Suprapubic skin (tissue), 4 donors: ENCODE data around the gene SPECC1. TPM values are rescaled to one million over a fixed set of nuclear protein-coding genes. Genes with fewer than 3 reads are reported as not detected.
"Not testable (repeated sequence)": the region's sequence is repeated elsewhere in the genome, so short reads cannot be mapped to it uniquely, and the experiment has no call there.

ENCODE experiments used
- DNase-seq, 2 donors: peaks; one replicate each; pipeline ENCODE4 v3.0.0-alpha.2; 2019; ENCODE audit warnings: low spot score in 2 of 2
- H3K27ac ChIP-seq: fragments of 200-600 bp; sonication (generic); one replicate; pipeline ENCODE4 v1.5.1; 2019
- H3K27me3 ChIP-seq: fragments of 200-600 bp; sonication (generic); one replicate; pipeline ENCODE4 v1.5.1; 2019
- H3K36me3 ChIP-seq: fragments of 200-600 bp; sonication (generic); one replicate; pipeline ENCODE4 v1.5.1; 2019
- H3K4me1 ChIP-seq: fragments of 200-600 bp; sonication (generic); one replicate; pipeline ENCODE4 v1.5.1; 2019
- H3K4me3 ChIP-seq: fragments of 200-600 bp; sonication (generic); one replicate; pipeline ENCODE4 v1.5.1; 2019; ENCODE audit warnings: mild to moderate bottlenecking
- H3K9me3 ChIP-seq: fragments of 200-600 bp; sonication (generic); one replicate; pipeline ENCODE4 v1.5.1; 2019
- CTCF ChIP-seq, 2 donors: fragments of 200-600 bp in 1 of 2; fragments of 450-650 bp in 1 of 2; sonication (generic) in 1 of 2; IDR thresholded peaks; one replicate each; pipeline ENCODE4 v1.5.1; 2016 to 2019; ENCODE audit warnings: antibody characterized with exemption in 2 of 2, mild to moderate bottlenecking in 1 of 2, moderate library complexity in 1 of 2
- EP300 ChIP-seq: sonication (generic); formaldehyde crosslinking; IDR thresholded peaks from one replicate; pipeline ENCODE4 v1.6.1; 2017; ENCODE audit warnings: antibody characterized with exemption
- POLR2A ChIP-seq, 2 donors: fragments of 450-650 bp; IDR thresholded peaks; one replicate each; pipeline ENCODE4 v1.6.1; 2017; ENCODE audit warnings: antibody characterized with exemption in 2 of 2, mild to moderate bottlenecking in 2 of 2, moderate library complexity in 2 of 2
- POLR2AphosphoS5 ChIP-seq, 3 donors: sonication (generic); formaldehyde crosslinking; IDR thresholded peaks; one replicate each; pipeline ENCODE4 v1.6.1; 2017; ENCODE audit warnings: antibody characterized with exemption in 3 of 3
- WGBS: methylation state at CpG from one replicate; pipeline ENCODE4 v1.1.5; 2018; 5-methylcytosine and 5-hydroxymethylcytosine counted together
- total RNA-seq, 4 donors: library from RNA; depleted of rRNA; stranded (reverse); fragments of >200 nt; gene quantifications; one replicate each; pipeline ENCODE4 v1.1.0, GENCODE V29; 2016

SPECC1 gene
- total RNA-seq, 4 donors from 2014 or later = 12.2 to 18.1 (median 16.4) TPM

- DNase-seq = no peak
- TF ChIP-seq POLR2AphosphoS5 (IDR thresholded peaks at IDR 0.05) (no peak), CTCF (IDR thresholded peaks at IDR 0.05) (no peak)
- Histone ChIP-seq H3K4me3 (no peak overlapping the region), H3K4me1 (peaks cover 6% of the 10 kb centered on the region), H3K9me3 (no peaks in the 10 kb centered on the region), H3K36me3 (no peaks in the 10 kb centered on the region), H3K27me3 (no peaks in the 10 kb centered on the region), H3K27ac (no peak overlapping the region)
- WGBS = 58% methylated on average over 3 of the region's 3 CpGs
Observed at GRCh38 chr17:20223808-20224328, 214.7 kb downstream of the SPECC1 start.

- Histone ChIP-seq H3K36me3 (no peaks in the 10 kb centered on the region), H3K9me3 (no peaks in the 10 kb centered on the region), H3K4me1 (peaks cover 6% of the 10 kb centered on the region), H3K27ac (no peak overlapping the region), H3K4me3 (no peak overlapping the region), H3K27me3 (no peaks in the 10 kb centered on the region)
- TF ChIP-seq CTCF (IDR thresholded peaks at IDR 0.05) (no peak), EP300 (no peak), POLR2A (IDR thresholded peaks at IDR 0.05) (no peak), POLR2AphosphoS5 (IDR thresholded peaks at IDR 0.05) (no peak)
- DNase-seq = no peak
- 44% methylated on average over 3 of the region's 3 CpGs for WGBS
Observed at GRCh38 chr17:20224379-20224778, 215.2 kb downstream of the SPECC1 start.

GRCh38 chr17:20225162-20226115, 216.3 kb downstream of the SPECC1 start:
- 46% methylated on average over 6 of the region's 7 CpGs for WGBS
- no peak overlapping the region for H3K4me3 ChIP-seq
- no peaks in the 10 kb centered on the region for H3K9me3 ChIP-seq
- no peaks in the 10 kb centered on the region for H3K36me3 ChIP-seq
- H3K27ac ChIP-seq = no peak overlapping the region
- TF ChIP-seq EP300 (no peak), CTCF (IDR thresholded peaks at IDR 0.05) (no peak), POLR2A (IDR thresholded peaks at IDR 0.05) (no peak), POLR2AphosphoS5 (IDR thresholded peaks at IDR 0.05) (no peak)
- H3K4me1 ChIP-seq = peaks cover 6% of the 10 kb centered on the region
- DNase-seq = no peak
- no peaks in the 10 kb centered on the region for H3K27me3 ChIP-seq

GRCh38 chr17:20226814-20227482, 217.8 kb downstream of the SPECC1 start:
- Histone ChIP-seq H3K9me3 (no peaks in the 10 kb centered on the region), H3K4me1 (peaks cover 6% of the 10 kb centered on the region), H3K27ac (no peak overlapping the region), H3K4me3 (no peak overlapping the region), H3K27me3 (no peaks in the 10 kb centered on the region), H3K36me3 (peaks cover under 1% of the 10 kb centered on the region)
- TF ChIP-seq CTCF (IDR thresholded peaks at IDR 0.05) (peak; percentile 49 to 78), POLR2A (IDR thresholded peaks at IDR 0.05) (no peak)
- WGBS = 23% methylated on average over 7 of the region's 8 CpGs
- DNase-seq = peak; percentile 77 to 85

- not testable (repeated sequence) for H3K36me3 ChIP-seq, H3K4me3 ChIP-seq, DNase-seq, H3K9me3 ChIP-seq, H3K27ac ChIP-seq, H3K27me3 ChIP-seq, H3K4me1 ChIP-seq
- 92% methylated on average over 11 of the region's 11 CpGs for WGBS
Observed at GRCh38 chr17:20227720-20228370, 218.7 kb downstream of the SPECC1 start.
